Osteocyte (in vitro differentiated cells): Measurements from ENCODE around the gene EXOC3. TPM values are rescaled to one million over a fixed set of nuclear protein-coding genes. Genes with fewer than 3 reads are reported as not detected.

Source experiments
- DNase-seq: peaks from one replicate; pipeline ENCODE4 v3.0.0; 2021; ENCODE audit warnings: mixed read lengths; ENCODE audit not compliant: unreplicated experiment; ENCODE audit errors: extremely low spot score
- H3K27ac Mint-ChIP-seq: one replicate; pipeline ENCODE4 v1.8.0; 2021; ENCODE audit warnings: mild to moderate bottlenecking, mixed read lengths; ENCODE audit not compliant: unreplicated experiment
- H3K27me3 Mint-ChIP-seq: one replicate; pipeline ENCODE4 v1.8.0; 2021; ENCODE audit warnings: mixed read lengths; ENCODE audit not compliant: unreplicated experiment
- H3K36me3 Mint-ChIP-seq: one replicate; pipeline ENCODE4 v1.8.0; 2021; ENCODE audit warnings: mixed read lengths; ENCODE audit not compliant: unreplicated experiment
- H3K4me1 Mint-ChIP-seq: one replicate; pipeline ENCODE4 v1.8.0; 2021; ENCODE audit warnings: mixed read lengths; ENCODE audit not compliant: unreplicated experiment
- H3K4me3 Mint-ChIP-seq: one replicate; pipeline ENCODE4 v1.8.0; 2021; ENCODE audit warnings: mild to moderate bottlenecking, moderate library complexity, mixed read lengths; ENCODE audit not compliant: unreplicated experiment
- H3K9me3 Mint-ChIP-seq: one replicate; pipeline ENCODE4 v1.8.0; 2021; ENCODE audit warnings: mixed read lengths; ENCODE audit not compliant: unreplicated experiment
- CTCF ChIP-seq: fragments of 200-600 bp; sonication (generic); IDR thresholded peaks from 2 replicates; pipeline ENCODE4 v1.5.0; 2021; ENCODE audit warnings: antibody characterized with exemption, mild to moderate bottlenecking, moderate library complexity
- total RNA-seq: library from RNA; stranded (reverse); gene quantifications from 2 replicates; pipeline ENCODE4 v1.2.1, GENCODE V29; 2021

The EXOC3 gene
- total RNA-seq, 1 donor from 2014 or later: 81.4 TPM

DNA sequence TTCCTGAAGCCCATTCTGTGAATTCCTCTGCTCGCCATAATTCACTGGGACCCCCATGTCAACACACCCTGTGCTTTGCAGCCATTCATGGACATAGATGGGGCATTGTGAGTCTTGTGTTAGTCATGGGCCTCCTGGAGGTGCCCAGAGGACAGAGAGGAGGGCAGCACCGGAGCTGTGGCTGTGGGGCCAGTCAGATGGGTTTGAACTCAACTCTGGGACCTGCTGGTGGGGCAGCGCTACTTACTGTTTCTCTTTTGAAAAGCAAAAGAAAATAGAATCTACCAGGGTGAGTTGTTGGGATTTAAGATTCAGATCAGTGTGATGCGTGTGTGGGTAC is 11.3 kb upstream of the EXOC3 start:
- Mint-ChIP-seq H3K9me3 (no peaks in the 10 kb centered on the region), H3K4me1 (peaks cover 42% of the 10 kb centered on the region), H3K4me3 (no peak overlapping the region), H3K36me3 (peaks cover 33% of the 10 kb centered on the region), H3K27ac (peak overlapping the region; percentile 81), H3K27me3 (no peaks in the 10 kb centered on the region)
- no peak for TF ChIP-seq CTCF
- peak; percentile 67 for DNase-seq

GRCh38 chr5:432201-432927 is 10.6 kb upstream of the EXOC3 start:
- no peak for TF ChIP-seq CTCF
- H3K27ac Mint-ChIP-seq: peak overlapping the region; percentile 81
- H3K9me3 Mint-ChIP-seq: no peaks in the 10 kb centered on the region
- peaks cover 27% of the 10 kb centered on the region for H3K36me3 Mint-ChIP-seq
- no peaks in the 10 kb centered on the region for H3K27me3 Mint-ChIP-seq
- no peak overlapping the region for H3K4me3 Mint-ChIP-seq
- DNase-seq: peak; percentile 65
- H3K4me1 Mint-ChIP-seq: peaks cover 44% of the 10 kb centered on the region

DNA sequence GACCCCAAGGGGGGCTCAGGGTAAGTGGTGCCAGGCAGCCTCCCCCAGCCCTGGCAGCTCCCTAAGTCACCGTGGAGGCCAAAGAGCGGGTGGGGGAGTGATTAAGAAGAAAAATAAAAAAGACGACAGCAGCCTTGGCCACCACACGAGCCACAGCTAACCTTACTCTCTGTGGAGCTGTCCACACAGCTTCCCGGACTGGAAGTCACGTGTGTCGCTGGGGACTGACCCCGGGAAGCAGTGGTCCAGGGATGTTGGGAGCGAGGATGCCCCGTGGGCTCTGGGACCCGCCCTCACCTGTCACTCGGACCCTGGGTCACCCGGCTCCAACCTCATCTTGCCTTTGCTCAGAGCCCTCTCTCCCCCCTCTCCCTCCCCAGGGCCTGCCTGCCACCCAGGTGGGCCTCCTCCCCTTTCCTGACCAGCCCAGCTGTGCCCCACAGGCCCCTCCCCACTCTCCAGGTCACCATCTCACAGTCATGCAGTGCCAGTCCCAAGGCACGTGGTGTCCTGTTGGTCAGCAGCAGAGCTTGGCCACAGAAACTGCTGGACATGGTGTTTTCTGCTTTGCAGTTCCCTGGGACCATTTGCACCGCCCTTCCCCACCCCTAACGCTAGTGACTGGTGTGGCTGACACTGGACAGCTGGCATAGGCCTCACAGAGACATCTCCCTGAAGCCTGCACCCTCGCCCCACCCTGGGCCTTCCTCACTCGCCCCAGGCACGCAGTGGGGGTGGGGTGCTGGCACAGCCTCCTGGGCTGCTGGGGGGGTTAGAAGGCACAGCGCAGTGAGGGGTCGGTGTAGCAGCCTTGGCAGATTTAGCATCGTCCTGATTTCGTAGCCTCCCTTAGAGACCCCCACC is 9.8 kb upstream of the EXOC3 start:
- Mint-ChIP-seq H3K4me1 (peaks cover 40% of the 10 kb centered on the region), H3K27me3 (no peaks in the 10 kb centered on the region), H3K27ac (peak overlapping the region; percentile 41), H3K9me3 (no peaks in the 10 kb centered on the region), H3K4me3 (no peak overlapping the region), H3K36me3 (peaks cover 22% of the 10 kb centered on the region)
- peak; percentile 82 for DNase-seq
- TF ChIP-seq CTCF: no peak

GRCh38 chr5:433836-434235 is 9.1 kb upstream of the EXOC3 start:
- DNase-seq: no peak
- Mint-ChIP-seq H3K36me3 (peaks cover 17% of the 10 kb centered on the region), H3K4me3 (no peak overlapping the region), H3K4me1 (peaks cover 36% of the 10 kb centered on the region), H3K27me3 (no peaks in the 10 kb centered on the region), H3K27ac (peak overlapping the region; percentile 41), H3K9me3 (no peaks in the 10 kb centered on the region)
- TF ChIP-seq CTCF: no peak

DNA sequence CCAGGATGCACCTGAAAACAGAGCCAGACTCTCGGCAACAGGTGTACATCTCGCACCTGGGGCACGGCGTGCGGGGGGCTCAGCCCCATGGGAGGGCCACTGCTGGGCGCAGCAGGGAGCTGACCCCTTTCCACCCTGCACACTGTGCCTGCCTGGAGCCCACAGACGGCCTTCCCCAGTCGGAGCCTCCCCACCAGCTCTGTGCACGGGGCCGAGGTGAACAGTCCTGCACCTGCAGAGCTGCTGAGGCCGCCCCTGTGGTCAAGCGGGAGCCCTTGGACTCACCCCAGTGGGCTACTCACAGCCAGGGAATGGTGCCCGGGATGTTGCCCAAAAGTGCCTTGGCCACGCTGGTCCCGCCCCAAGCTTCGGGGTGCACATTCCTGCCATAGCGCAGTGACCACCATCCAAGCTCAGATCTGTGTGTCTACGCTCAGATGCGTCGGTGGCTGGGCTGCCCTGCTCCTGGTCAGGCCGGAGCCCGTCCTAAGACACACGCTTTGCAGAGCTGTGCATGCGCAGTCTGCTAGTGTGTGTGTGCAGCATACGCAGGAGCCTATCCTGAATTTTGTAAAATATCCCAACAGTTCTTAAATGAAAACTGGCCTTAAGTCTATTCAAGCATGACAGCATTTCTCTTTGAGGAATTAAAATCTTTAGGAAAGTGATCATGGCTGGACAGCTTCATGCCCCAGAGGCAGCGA is 8.4 kb upstream of the EXOC3 start:
- no peak for DNase-seq
- H3K4me3 Mint-ChIP-seq: no peak overlapping the region
- peaks cover 30% of the 10 kb centered on the region for H3K4me1 Mint-ChIP-seq
- no peak for TF ChIP-seq CTCF
- H3K27me3 Mint-ChIP-seq: no peaks in the 10 kb centered on the region
- H3K27ac Mint-ChIP-seq: no peak overlapping the region
- H3K9me3 Mint-ChIP-seq: no peaks in the 10 kb centered on the region
- H3K36me3 Mint-ChIP-seq: peaks cover 15% of the 10 kb centered on the region
